Erythroblast (primary cell): ENCODE results near the gene USP3.

ENCODE experiments used
- GATA1 ChIP-seq: IDR thresholded peaks from 2 replicates; pipeline ENCODE4 v1.6.1; 2011; ENCODE audit warnings: low read depth, mild to moderate bottlenecking, control low read depth, low read length, moderate library complexity
- POLR2A ChIP-seq: IDR thresholded peaks from 2 replicates; pipeline ENCODE4 v1.6.1; 2011; ENCODE audit warnings: mild to moderate bottlenecking, low read length

GRCh38 chr15:63528138-63528659, 23.8 kb downstream of the USP3 start:
- no peak for TF ChIP-seq POLR2A
- no peak for TF ChIP-seq GATA1
